NCI-H2196 (cell line): ENCODE data around the gene ANKRD33.

Experiments
- DNase-seq: peaks from one replicate; lab custom pipeline; 2025; ENCODE audit not compliant: unreplicated experiment; lab: John Stamatoyannopoulos, UW

Gene ANKRD33

DNA sequence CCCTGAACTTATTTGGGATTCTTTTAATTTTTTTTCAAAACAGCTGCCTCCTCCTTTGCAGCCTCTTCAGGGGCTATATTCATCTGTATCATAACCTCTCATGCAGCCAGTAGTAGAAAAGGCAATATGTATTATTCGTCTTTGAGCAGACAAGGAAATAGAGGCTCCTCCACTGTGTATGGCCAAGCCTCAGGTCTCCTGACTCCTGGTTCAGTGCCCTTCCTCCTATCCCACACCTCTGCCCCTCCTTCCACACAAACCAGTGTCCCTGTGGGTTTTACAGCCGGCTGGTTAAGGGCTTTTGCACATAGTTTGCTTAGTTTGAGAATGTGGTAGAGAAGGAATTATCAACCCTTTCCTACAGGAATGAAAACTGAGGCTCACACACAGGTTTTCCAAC lies 10.6 kb downstream of the ANKRD33 start:
- DNase-seq = no peak

DNA sequence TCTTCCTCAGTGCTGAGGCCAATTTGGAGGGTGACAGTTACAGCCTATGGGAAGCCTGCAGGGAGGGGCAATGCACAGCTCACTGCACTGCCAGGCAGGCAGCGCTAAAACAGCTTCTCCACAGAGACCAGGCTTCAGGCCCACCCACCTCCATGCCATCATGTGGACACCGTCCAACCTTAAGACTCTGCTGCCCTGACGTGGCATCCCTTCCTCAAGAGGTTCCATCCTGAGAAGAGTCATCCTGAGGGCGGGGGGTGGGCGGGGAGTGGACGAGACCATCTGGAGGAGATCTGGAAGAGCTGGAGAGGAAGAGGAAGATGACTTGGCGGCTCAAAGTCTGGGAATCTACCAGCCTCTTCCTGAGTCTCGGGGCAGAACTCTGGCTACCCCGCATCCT lies 11.0 kb downstream of the ANKRD33 start:
- DNase-seq = no peak

GRCh38 chr12:51900323-51900889 lies 12.5 kb downstream of the ANKRD33 start:
- no peak for DNase-seq

DNA sequence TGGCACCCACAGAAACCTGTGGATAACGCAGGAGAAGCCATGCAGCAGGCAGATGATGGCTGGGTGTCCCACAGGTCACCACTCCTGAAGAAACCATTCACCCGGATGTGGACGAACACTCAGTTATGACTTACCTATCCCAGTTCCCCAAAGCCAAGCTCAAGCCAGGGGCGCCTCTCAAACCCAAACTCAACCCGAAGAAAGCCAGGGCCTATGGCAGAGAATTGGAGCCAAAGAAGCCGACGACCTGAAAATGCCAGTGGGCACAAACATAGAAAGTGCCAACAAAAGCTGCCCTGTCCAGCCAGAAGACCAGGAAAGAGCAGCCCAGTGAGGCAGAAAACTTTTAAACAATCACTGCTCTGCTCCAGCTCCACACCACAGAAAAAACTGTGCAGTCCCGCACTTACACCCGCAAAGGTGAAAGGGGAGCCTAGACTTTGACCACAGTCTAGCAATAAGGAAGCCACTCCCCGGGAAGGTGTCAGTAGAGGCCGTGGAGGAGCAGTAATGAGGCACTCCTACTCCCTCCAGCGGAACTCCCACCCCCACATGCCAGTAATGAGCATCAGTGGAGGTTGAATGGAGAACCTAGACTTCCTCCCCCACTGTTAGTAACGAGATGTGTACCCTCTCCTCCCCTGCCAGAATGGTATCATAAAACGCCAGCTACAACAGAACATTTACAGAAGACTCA lies 13.4 kb downstream of the ANKRD33 start:
- DNase-seq = no peak

DNA sequence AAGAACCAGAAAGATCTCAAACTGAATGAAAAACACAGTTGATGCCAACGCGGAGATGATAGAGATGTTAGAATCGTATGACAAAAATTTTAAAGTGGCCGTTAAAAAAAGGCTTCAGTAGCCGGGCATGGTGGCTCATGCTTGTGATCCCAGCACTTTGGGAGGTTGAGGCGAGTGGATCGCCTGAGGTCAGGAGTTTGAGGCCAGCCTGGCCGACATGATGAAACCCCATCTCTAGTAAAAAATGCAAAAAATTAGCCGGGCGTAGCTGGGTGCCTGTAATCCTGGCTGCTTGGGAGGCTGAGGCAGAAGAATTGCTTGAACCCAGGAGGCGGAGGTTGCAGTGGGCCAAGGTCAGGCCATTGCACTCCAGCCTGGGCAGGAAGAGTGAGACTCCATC lies 14.0 kb downstream of the ANKRD33 start:
- no peak for DNase-seq

DNA sequence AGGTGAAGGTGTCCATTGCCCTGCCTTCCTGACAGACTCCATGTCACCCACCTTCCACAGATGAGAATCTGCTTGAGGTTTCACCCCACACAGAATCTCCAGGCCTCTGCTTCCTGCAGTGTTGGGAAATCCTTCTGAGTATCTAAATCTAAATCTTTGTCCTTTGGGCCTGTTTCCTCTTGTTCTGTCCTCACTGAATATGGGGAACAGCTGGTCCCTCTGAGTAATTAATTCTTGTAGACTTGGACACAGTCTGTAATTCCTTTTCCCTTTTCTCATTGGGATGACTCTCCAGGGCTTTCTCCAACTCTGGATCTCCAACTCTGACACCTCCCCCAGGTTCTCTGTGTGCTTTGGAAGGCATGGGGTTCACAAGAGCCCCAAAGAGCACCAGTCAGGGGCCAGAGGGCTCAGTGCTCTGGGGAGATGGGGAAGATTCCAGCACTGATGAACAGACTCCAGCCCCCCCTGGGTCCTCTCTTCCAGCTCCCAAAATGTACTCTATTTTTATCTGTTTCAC lies 17.1 kb downstream of the ANKRD33 start:
- no peak for DNase-seq

DNA sequence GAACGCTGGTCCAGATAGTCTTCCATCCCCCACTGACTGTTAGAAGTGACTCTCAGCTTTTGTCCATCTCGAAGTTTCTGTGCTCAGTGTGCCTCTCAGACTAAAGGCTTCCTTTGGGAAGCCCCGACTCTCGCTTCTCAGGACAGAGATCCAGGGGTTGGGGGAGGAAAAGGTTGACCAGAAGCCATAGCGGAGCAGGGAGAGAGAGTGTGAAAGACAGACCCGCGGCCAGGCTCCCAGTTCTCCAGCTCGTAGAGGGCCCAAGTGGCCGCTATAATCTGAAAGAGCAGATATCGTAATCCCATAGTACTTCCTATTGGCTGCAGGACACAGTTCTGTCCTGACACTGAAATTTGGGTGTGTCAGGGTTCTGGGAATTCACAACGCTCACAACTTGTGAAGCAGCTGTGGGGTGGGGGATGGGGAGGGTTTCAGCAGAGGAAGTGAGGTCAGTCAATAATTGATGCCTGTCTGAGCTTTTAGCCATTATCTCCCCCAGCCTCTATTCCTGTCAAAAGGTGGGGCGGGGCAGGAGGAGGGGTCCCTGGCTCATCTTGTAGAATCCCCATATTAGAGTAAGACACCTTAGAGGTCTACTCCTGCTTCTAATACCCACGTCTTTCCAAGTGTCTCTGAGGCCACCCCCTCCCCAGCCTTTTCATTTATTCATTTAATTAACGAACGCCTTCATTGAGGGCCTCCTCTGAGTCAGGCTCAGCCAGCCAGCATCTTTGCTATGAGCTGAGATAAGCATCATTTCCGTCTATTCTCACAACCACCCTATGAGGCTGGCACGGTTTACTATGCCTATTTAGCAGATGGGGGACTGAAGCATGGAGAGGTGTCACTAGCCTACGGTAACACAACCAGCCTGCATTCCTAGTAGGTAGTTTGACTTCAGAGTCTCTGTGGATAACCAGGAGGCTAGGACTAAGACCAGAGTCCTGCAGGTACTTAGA lies 17.8 kb downstream of the ANKRD33 start:
- no peak for DNase-seq

- DNase-seq = no peak
These were observed 18.7 kb downstream of the ANKRD33 start for GRCh38 chr12:51906430-51907082.

GRCh38 chr12:51907083-51907855 lies 19.4 kb downstream of the ANKRD33 start, which contains the start of gene ACVRL1:
Gene ACVRL1, plus strand, starts transcription at chr12:51907504. Its CDS starts 4,971 bp downstream, at chr12:51912475.
- no peak for DNase-seq

DNA sequence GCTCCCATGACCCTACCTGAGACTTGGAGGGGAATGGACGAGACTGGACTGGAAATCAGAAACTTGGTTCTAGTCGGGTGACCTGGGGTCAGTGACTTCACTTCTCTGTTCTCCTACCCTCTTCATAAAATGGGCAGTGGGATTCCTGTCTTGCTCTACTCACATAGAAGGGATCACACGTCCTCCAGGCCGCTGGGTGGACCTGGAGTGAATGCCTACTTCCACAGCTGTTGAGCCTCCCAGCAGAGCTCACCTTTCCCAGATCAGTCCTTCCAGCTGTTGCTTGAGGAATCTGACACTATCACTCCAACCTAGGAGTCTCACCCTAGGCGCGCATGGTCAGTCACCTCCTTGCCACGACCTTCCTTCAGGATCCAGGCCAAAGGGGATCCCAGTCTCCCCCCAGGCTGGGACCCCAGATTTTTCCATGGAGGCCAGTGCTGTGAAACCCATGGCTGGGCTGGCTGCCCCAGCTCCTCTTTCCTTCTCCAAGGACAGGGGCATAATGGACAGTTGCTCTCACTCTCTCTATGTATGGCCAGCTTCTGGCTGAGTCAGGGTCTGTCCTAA lies 20.0 kb downstream of the ANKRD33 start:
- no peak for DNase-seq

DNA sequence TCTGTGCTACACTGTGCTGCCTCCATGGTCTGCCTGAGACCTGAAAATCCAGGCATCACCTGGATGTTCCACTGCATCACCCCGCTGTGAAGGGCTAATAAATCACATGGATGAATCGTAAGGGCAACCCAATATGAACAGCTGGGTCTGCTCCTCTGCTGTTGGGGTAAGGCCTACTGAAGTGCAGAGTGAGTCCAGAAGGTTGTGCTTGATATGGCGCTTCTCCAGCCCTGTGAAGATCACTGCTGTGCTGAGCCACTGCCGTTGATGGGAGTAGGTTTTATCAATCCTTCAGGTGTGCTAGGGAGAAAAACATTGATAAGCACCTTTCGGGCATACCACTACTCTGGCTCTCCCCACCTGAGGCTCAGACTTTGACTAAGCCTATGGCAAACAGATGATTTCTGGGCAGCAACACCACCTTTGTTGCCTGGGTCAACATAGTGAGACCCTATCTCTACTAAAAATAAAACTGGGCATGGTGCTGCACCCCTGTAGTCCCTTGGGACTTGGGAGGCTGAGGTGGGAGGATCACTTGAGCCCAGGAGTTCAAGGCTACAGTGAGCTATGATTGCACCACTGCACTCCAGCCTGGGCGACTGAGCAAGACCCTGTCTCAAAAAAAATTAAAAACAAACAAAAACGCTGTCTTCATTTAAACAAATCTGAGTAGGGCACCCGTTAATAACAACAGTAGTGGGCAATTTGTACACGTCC lies 21.1 kb downstream of the ANKRD33 start:
- no peak for DNase-seq

GRCh38 chr12:51910168-51910567 lies 22.3 kb downstream of the ANKRD33 start:
- DNase-seq = no peak

DNA sequence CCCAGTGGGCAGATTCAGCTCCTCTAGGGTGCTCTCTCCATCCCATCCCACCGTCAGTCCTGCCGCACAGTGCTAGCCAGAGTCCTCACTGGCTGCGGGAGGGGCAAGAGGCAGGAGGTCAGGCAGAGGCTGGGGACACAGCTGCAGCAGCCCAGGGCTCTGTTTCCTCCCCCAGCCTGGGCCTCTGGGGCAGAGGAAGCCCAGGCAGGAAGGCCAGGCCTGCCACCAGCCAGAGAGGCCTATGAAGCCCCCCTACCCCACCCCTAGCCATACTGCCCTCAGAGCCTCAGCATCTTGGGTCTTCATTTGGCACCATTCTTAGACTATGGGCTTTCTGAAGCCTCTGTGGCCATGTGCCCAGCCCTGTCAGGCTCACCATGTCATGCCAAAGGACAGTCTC lies 22.8 kb downstream of the ANKRD33 start:
- no peak for DNase-seq

GRCh38 chr12:51911307-51911706 lies 23.4 kb downstream of the ANKRD33 start:
- no peak for DNase-seq

GRCh38 chr12:51911788-51912711 lies 24.1 kb downstream of the ANKRD33 start:
- DNase-seq = no peak

- no peak for DNase-seq
These were observed 25.4 kb downstream of the ANKRD33 start for GRCh38 chr12:51913071-51914033.
